Activated CD4-positive, alpha-beta T cell treated with anti-CD3 and anti-CD28 coated beads for 48 hours (primary cell): Measurements from ENCODE around the gene SMCHD1.
"Not testable (repeated sequence)": the region's sequence is repeated elsewhere in the genome, so short reads cannot be mapped to it uniquely, and the experiment has no call there.

Experiments used
- DNase-seq: peaks from one replicate; pipeline ENCODE4 v3.0.0-alpha.2; 2020

The SMCHD1 gene

DNA sequence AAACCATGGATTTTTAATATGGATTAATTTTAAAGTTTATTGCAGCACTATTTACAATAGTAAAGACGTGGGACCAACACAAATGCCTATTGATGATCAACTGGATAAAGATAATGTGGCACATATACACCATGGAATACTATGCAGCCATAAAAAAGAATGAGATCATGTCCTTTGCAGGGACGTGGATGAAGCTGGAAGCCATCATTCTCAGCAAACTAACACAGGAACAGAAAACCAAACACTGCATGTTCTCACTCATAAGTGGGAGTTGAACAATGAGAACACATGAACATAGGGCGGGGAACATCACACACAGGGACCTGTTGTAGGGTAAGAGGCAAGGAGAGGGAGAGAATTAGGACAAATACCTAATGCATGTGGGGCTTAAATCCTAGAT, 5.3 kb downstream of the SMCHD1 start:
- not testable (repeated sequence) for DNase-seq

DNA sequence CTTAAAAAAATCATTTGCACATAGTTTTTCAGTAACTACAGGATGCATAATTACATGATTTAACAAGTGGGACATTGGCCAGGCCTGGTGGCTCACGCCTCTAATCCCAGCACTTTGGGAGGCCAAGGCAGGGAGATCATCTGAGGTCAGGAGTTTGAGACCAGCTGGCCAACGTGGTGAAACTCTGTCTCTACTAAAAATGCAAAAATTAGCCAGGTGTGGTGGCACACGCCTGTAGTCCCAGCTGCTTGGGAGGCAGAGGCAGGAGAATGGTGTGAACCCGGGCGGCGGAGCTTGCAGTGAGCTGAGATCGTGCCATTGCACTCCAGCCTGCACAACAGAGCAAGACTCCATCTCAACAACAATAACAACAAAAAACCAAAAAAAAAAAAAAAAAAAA, 6.8 kb downstream of the SMCHD1 start:
- not testable (repeated sequence) for DNase-seq

DNA sequence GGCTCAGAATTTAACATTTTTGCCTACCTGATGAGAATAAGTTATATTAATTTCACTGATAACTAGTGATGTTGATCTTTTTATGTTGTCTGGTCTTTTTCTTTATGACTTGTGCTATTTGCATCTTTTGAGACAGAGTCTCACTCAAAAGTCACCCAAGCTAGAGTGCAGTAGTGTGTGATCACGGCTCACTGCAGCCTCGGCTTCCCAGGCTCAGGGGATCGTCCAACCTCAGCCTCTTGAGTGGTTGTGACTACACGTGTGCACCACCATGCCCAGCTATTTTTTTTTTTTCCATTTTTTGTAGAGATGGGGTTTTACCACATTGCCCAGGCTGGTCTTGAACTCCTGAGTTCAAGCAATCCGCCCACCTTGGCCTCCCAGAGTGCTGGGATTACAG, 7.5 kb downstream of the SMCHD1 start:
- DNase-seq = no peak

DNA sequence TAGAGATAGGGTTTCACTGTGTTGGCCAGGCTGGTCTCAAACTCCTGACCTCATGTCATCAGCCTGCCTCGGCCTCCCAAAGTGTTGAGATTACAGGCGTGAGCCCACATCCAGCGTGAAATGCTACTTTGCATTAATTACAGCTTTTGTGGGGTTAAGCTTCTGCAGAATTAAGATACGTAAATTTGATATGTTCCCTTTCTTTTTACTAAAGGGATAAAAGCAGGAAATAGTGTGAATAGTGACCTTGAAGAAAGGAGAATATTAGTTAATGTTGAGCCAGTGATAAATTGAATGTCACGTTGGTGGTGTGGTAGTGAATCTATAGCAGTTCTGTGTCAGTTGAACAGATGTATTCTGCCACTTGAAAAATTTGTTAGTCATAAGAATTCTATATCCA, 16.9 kb downstream of the SMCHD1 start:
- DNase-seq = no peak

DNA sequence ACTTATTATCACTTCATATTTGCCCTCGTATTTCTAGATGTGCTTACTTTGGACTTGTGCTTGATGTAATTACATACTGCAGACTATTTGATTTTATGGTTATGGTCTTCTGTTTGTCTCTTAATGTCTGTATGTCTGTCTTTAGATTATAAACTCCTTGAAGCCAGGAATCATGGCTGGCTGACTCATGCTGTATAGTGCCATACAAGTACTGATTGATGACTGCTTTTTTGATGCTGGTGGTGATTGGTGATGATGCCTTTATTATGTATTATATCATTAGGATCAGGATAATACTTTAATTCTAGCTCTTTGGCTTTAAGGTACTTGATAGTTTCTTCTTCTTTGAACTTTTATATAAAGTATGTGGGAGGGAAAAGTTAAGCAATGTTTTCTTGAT, 17.3 kb downstream of the SMCHD1 start:
- no peak for DNase-seq

DNA sequence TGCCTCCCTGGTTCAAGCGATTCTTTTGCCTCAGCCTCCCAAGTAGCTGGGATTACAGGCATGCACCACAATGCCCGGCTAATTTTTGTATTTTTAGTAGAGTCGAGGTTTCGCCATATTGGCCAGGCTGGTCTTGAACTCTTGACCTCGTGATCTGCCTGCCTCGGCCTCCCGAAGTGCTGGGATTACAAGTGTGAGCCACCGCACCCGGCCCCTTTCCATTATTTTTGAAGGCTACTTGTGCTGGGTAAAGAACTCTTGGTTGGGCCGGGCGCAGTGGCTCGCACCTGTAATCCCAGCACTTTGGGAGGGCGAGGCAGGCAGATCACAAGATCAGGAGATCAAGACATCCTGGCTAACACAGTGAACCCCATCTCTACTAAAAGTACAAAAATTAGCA, 23.4 kb downstream of the SMCHD1 start:
- DNase-seq = not testable (repeated sequence)

DNA sequence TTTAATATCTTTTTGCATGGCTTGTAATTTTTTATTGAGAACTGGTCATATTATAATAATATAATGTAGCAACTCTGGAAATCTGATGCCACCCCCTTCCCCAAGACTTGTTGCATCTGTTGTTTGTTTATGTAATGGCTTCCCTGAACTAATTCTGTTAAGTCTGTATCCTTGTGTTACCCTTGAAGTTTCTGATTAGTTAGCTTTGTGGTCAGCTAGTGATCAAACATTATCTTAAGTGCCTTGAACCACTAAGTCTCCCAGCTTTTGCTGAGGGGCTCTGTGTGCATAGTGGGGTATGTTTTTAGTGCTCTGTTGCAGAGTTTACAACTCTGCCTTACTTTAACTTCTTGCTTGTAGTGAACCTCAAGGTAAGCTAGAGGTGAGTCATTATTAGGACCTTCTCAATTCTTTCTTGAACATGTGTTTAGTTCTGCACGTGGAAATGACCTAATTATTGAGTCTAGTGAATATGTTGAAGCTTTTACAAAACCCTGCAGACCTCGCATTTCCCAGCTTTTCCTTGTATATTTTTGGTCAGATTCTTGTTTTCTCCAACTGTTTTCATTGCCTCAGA, 24.8 kb downstream of the SMCHD1 start:
- no peak for DNase-seq

DNA sequence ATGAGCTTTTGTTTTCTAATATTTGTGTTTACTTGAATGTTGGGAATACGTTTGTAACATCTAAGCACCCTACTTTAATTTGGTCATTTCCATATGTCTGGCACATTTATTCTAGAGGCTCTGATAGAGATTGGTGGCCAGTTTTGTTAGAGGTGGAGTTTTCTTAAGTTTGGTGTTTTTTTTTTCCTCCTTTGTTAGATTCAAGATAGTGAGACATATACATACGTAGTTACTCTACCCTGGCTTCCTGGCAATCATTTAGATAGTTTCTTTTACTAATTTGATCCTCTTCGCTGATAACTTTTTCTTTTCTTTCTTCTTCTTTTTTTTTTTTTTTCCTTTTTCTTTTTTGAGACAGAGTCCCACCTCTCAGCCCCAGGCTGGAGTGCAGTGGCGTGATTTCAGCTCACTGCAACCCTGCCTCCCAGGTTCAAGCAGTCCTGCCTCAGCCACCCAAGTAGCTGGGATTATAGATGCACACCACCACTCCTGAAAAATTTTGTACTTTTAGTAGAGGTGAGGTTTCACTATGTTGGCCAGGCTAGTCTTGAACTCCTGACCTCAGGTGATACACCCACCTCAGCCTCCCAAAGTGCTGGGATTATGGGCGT, 26.6 kb downstream of the SMCHD1 start:
- DNase-seq = no peak

DNA sequence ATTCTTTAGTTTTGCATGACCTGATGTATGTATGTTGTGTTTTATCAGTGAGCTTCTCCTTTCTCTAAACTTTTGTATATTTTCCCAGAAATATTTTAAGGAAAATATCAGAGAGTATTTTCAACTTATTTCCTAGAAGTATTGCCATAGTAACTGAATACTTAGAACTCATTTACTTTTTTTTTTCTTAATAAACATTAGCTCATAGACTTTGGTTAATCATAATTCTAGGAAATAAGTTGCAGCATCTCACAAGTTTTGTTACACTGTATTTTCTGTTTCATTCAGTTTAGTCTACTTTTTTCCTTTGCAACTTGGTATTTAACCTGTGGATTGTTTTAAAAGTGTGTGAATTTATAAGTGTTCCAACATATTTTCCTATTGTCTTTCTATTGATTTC, 27.5 kb downstream of the SMCHD1 start:
- no peak for DNase-seq

DNA sequence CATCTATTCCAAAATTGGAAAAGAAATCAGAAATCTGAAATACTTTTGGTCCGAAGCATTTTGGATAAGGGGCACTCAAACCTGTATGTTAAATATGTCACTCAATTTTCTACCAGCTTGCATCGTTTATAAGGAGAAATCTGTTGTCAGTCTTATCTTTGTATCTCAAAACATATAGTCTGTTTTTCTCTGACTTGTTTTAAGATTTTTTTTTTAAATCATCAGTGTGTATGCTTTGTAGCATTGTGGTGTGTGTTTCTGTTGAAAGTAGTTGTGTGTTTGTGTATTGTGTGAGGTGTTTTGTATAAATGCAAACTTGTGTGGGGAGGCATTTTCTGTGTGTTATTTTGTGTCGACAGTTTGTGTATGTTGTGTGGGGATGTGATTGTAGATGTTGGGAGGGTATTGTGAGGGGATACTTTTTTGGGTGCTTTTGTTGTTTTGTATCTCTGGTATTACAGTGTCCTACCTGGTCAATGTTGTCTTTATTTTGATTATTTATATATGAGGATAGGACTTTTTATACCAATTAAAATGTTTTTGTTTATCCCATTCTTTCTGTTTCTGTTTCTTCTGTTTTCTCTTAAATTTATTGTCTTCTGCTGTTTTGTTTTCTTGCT, 30.9 kb downstream of the SMCHD1 start:
- no peak for DNase-seq

DNA sequence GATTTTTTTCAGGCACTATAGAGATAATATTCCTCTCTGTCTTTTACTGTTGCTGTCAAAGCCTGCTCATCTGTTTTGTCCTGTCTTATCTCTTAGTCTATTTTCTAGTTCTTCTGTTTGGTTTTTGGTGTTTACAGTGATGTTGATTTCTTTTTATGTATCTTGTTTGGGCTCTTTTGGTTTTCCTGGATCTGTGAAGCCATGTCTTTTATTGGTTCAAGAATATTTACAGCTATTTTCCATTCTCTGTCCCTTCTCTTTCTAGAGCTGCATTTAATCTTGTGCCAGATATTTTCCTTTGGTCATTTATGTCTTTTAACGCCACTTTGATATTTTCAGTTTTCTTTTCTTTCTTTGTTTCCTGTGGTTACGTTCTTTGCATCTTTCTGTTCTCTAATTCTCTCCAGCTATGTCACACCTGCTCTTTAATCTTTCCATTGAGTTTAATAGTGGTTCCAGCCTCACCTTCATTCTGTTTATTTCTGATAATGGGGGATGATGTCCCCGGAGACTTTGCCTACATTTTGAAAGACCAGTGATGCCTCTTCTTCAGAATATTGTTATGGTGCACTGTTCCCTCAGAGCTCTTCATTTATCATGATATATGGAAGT, 32.0 kb downstream of the SMCHD1 start:
- no peak for DNase-seq

DNA sequence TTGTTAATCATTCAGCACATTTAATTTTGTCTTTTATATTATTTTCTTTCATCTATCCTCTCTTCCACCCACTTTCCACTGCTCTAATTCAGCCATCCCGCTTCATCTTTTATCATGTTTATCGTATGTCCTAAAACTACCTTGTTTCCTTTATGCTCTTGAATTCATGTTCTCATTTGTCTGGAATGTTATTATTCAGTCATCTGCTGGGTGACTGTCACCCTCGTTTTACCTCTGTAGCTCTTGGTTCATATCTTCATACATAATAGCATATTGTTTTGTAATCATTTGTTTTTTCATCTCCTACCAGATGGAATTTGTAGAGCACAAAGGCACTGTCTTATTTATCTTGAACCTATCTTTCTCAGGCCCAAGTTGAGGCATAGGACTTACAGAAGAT, 37.0 kb downstream of the SMCHD1 start:
- DNase-seq = no peak

DNA sequence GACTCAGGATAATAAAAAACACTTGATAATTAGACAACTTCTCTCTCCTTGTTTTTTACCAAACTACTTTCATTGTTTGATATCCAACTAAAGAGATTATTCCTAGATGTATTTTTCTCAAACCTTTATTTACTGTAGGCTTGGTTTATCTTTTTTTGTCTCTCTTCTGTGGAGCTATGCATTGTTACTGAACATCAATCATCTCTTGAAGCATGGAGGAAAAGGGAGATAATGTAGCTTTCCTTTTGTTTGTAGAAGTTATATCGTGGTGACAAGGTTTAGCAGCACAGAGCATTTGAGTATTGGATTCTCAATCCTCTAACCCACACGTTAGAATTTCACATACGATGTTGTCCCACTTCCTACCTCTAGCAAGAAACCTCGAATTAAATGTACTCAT, 41.7 kb downstream of the SMCHD1 start:
- no peak for DNase-seq

DNA sequence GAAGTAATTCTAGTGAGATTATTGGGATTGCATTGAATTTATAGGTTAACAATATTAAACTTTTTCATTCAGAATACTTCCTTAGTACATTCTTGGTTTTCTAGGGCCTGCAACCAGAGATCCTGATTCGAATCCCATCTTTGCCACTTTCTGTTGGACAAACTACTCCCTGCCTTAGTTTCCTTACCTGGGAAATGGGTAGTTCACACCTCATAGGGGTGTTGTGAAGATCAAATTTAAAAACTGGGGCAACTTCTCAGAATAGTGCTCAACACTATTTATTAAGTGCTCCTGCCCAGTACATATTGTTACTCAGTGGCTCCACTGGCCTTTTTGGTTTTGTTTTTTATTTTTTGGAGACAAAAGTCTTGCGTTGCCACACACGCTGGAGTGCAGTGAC, 43.5 kb downstream of the SMCHD1 start:
- DNase-seq = no peak

DNA sequence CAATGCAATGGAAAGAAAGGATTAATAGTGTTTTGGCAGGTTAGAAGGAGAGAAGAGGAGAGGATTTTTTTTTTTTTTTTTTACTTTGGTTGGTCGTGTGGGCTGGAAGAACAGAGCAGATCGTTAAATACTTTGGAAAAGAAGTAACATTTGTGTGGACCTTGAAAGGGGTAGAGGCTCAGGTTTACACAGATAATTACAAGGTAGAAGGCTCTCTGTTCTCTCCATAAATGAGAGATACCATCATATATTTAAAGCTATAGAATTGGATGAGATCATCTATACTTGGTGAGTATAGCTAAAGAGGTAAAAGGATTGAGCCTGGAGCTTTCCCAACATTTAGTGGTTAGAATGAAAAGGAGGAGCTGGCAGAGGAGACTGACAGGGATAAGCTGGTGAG, 49.0 kb downstream of the SMCHD1 start:
- DNase-seq = no peak

DNA sequence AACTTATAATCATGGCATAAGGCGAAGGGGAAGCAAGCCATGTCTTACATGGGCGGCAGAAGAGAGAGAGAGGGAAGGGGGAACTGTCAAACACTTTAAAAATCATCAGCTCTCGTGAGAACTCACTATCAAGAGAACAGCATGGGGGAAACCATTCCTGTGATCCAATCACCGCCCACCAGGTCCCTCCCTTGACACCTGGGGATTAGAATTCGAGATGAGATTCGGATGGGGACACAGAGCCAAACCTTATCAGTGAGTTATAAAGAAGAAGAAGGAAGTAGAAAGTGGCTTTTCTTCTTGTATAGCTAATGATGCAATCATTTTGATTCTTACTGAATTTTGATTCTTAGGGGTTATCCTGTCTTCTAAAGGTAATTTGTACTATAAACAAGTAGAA, 51.4 kb downstream of the SMCHD1 start:
- DNase-seq = no peak

DNA sequence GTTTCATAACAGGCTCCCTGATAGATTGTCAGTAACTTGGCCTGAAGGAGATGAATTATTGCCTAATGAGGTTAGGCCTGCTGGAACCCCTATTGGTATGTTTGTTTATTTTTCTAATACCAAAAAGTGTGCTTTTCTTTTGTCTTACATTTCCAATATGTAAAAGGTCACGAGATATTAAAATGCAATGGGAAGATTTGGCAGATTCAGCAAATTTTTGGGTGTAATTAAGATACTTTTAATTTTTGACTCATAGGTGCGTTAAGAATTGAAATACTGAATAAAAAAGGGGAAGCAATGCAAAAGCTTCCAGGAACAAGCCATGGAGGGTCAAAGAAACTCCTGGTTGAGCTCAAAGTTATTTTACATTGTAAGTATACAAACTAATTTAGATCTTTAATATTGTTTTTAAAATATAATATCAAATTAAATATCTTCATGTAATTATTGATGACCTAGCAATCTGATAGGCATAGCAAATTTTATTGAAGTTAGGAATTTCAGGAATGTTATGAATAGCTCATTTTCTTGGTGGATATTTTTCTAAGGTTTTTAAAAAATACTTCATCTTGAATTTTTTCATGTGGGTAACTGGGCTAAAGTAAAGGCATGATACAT, 52.1 kb downstream of the SMCHD1 start:
- DNase-seq = no peak

DNA sequence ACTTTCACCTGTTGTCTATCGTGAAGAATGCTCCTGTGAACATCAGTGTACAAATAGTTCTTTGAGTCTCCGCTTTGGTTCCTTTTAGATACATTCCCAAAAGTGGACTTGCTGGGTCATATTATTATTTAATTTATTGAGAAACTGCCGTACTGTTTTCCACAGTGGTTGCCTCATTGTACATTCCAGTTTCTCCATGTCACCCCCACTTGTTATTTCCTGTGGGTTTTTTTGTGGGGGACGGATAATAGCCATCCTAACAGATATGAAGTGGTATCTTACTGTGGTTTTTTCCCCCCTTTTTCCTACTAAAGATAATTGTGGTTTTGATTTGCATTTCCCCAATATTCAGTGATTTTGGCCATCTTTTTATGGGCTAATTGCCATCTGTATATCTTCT, 53.8 kb downstream of the SMCHD1 start:
- DNase-seq = no peak

DNA sequence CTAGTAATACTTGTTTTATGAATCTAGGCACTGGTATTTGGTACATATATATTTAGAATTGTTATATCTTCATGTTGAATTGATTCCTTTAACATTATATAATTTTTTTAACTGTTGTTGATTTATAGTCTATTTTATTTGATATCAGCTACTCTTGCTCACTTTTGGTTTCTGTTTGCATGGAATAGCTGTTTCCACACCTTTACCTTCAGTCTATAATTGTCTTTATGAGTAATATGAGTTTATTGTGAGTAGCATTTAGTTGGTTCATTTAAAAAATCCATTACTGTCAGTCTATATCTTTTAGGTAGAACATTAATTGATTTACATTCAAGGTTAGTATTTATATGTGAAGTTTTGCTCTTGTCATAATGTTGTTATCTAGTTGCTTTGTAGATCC, 58.6 kb downstream of the SMCHD1 start:
- no peak for DNase-seq

DNA sequence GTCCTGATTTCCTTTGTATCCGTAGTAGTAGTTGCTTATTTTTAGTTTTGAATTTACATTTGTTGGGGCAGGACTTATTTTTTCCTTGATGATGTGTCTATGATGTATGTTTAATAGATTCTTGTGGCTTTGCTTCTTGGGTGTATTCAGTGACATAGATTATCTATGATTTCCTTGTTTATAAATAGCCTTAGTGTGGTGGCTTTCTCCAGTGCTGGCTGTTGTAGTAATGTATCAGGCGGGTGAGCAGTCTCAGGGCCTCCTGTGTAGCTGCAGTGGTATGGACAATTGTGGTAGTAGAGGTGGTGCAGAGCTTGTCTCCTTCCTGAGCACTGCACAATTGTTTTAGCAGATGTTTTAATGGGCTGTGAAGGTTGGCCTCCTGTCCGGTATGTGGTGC, 60.5 kb downstream of the SMCHD1 start:
- no peak for DNase-seq

DNA sequence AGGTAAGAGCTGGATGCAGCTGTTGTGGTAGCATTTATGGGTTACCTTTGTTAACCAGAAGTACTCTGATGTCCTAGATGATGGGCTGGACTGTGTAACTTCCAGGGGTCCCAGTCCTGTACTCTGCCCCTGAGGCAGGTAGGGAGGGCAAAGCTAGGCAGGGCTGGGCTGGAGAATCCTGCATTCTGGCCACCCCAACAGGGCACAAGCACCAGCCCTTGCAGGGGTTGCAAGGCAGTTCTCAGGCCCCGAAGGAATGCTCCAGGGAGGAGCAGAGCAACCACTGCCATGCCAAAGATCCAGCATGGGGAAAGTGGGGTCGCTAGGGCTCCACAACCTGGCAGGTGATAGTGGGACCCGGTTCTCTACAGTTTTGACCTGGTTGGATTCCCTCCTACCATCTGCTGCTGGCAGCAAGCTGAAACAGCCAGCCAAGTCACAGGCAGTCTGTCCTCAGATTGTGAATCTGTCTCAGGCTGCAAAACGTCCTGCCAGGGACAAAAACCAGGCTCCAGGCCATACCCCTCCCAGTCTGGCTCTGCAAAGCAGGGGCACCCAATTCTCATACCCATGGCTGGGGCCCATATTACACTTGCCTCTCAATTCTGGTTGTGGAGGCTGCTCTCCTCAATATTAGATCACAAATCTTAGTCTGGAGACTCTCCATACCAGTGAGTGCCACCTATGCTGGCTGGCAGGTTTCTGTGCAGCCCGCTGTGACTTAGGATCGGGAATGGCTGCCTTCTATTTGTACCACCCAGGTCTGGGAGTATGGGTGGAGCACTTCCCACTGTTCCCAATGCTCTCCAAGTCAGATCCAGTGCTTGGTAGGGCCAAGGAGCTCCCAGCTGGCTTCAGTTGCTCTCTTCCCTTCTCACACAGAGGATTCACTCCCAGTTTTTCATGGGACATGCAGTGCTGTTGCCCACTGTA, 61.1 kb downstream of the SMCHD1 start:
- no peak for DNase-seq

DNA sequence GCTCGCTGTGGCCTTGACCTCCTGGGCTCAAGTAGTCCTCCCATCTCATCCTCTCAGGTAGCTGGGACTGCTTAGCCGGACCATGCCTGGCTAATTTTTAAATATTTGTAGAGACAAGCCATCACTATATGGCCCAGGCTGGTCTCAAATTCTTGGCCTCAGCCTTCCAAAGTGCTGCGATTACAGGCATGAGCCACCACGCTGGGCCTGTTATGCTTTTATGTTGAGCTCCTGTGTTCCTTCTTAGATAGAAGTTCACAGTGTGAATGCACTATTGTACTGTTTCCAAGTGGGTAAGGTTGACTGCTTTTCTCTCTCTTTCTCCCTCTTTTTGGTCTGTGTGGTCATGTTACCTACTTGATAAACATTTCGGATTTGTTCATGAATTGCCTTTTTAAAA, 61.9 kb downstream of the SMCHD1 start:
- no peak for DNase-seq

DNA sequence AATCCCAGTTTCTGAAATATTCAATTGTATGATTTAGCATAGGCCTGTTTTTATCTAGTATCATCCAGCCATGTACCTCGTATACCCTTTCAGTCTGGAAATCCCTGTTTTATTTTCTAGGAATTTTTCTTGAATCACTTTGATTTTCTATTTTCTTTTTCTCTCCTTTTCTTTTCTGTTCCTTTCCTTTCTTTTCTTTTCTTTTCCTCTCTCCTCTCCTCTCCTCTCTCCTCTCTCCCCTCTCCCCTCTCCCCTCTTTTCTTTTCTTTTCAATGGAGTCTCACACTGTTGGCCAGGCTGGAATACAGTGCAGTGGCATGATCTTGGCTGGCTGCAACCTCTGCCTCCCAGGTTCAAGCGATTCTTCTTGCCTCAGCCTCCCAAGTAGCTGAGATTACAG, 63.5 kb downstream of the SMCHD1 start:
- no peak for DNase-seq
